ENCODE measurements around the gene R3HCC1L. TPM values are rescaled to one million over a fixed set of nuclear protein-coding genes. Genes with fewer than 3 reads are reported as not detected.

The R3HCC1L gene
- total RNA-seq, 3 donors from 2014 or later (not counting 1 experiment from before 2014, with no cell fraction given): 17.9 to 25.6 (median 23.3) TPM

GRCh38 chr10:98158576-98158975 lies 24.1 kb downstream of the R3HCC1L start:
- TF ChIP-seq CTCF (IDR thresholded peaks at IDR 0.05): no peak
- no peaks in the 10 kb centered on the region for H3K27me3 Mint-ChIP-seq (ENCODE audit: low read depth in 2 of 2)
- H3K9me3 ChIP-seq (ENCODE audit: control insufficient read depth, insufficient read depth, low read length): no peaks in the 10 kb centered on the region
- no peak overlapping the region for H3K27ac ChIP-seq (ENCODE audit: low read length)
- no peaks in the 10 kb centered on the region for H3K9me3 Mint-ChIP-seq
- H3K27ac Mint-ChIP-seq: no peak overlapping the region
- no peak for DNase-seq
- H3K27me3 ChIP-seq (ENCODE audit: control insufficient read depth, insufficient read depth, low read length): no peaks in the 10 kb centered on the region
- H3K4me1 ChIP-seq (ENCODE audit: control insufficient read depth, insufficient read depth, low read length): no peaks in the 10 kb centered on the region
- H3K36me3 Mint-ChIP-seq: no peaks in the 10 kb centered on the region
- no CpG with 5 or more reads among the region's 1 CpG for WGBS (ENCODE audit: insufficient coverage)
- ATAC-seq: no peak
- H3K36me3 ChIP-seq (ENCODE audit: control insufficient read depth, insufficient read depth, low read length): peaks cover 27% of the 10 kb centered on the region
- H3K4me3 Mint-ChIP-seq: no peak overlapping the region
- H3K4me3 ChIP-seq (ENCODE audit: low read length): no peak overlapping the region
- intact Hi-C loops (cut with micrococcal nuclease): no loop called here
- peaks cover 31 to 57% of the 10 kb centered on the region in 2 donors for H3K4me1 Mint-ChIP-seq

- TF ChIP-seq CTCF (IDR thresholded peaks at IDR 0.05): no peak
- Mint-ChIP-seq H3K9me3 (no peaks in the 10 kb centered on the region), H3K4me3 (no peak overlapping the region), H3K4me1 (peaks cover 55 to 66% of the 10 kb centered on the region in 2 donors), H3K27me3 (ENCODE audit: low read depth in 2 of 2) (no peaks in the 10 kb centered on the region), H3K27ac (peak overlapping the region; percentile 61 to 70), H3K36me3 (no peaks in the 10 kb centered on the region)
- H3K4me1 ChIP-seq (ENCODE audit: control insufficient read depth, insufficient read depth, low read length): no peaks in the 10 kb centered on the region
- ATAC-seq: no peak
- H3K27ac ChIP-seq (ENCODE audit: low read length): no peak overlapping the region
- no peaks in the 10 kb centered on the region for H3K9me3 ChIP-seq (ENCODE audit: control insufficient read depth, insufficient read depth, low read length)
- no peak overlapping the region for H3K4me3 ChIP-seq (ENCODE audit: low read length)
- no peak for DNase-seq
- H3K36me3 ChIP-seq (ENCODE audit: control insufficient read depth, insufficient read depth, low read length): peaks cover 26% of the 10 kb centered on the region
- intact Hi-C loops (cut with micrococcal nuclease): no loop called here
- 92% methylated on average over 5 of the region's 5 CpGs for WGBS (ENCODE audit: insufficient coverage)
- no peaks in the 10 kb centered on the region for H3K27me3 ChIP-seq (ENCODE audit: control insufficient read depth, insufficient read depth, low read length)
These were observed 29.5 kb downstream of the R3HCC1L start for GRCh38 chr10:98163941-98164340.

- no peak overlapping the region for H3K27ac ChIP-seq (ENCODE audit: low read length)
- no peaks in the 10 kb centered on the region for H3K9me3 ChIP-seq (ENCODE audit: control insufficient read depth, insufficient read depth, low read length)
- H3K27me3 Mint-ChIP-seq (ENCODE audit: low read depth in 2 of 2): no peaks in the 10 kb centered on the region
- H3K4me1 ChIP-seq (ENCODE audit: control insufficient read depth, insufficient read depth, low read length): no peaks in the 10 kb centered on the region
- H3K27ac Mint-ChIP-seq: peak overlapping the region; percentile 60 to 70
- no peak for DNase-seq
- H3K4me3 Mint-ChIP-seq: peak overlapping the region; percentile 32
- WGBS (ENCODE audit: insufficient coverage): 100% methylated on average over 1 of the region's 2 CpGs
- H3K36me3 ChIP-seq (ENCODE audit: control insufficient read depth, insufficient read depth, low read length): peaks cover 19% of the 10 kb centered on the region
- TF ChIP-seq CTCF (IDR thresholded peaks at IDR 0.05): no peak
- no peaks in the 10 kb centered on the region for H3K27me3 ChIP-seq (ENCODE audit: control insufficient read depth, insufficient read depth, low read length)
- H3K36me3 Mint-ChIP-seq: no peaks in the 10 kb centered on the region
- intact Hi-C loops (cut with micrococcal nuclease): no loop called here
- peaks cover 69 to 70% of the 10 kb centered on the region in 2 donors for H3K4me1 Mint-ChIP-seq
- ATAC-seq: peak in 1 of 3 donors; percentile 41
- no peak overlapping the region for H3K4me3 ChIP-seq (ENCODE audit: low read length)
- H3K9me3 Mint-ChIP-seq: no peaks in the 10 kb centered on the region
These were observed 32.7 kb downstream of the R3HCC1L start for GRCh38 chr10:98167191-98167590.

- H3K9me3 ChIP-seq (ENCODE audit: control insufficient read depth, insufficient read depth, low read length): no peaks in the 10 kb centered on the region
- ATAC-seq: peak in 2 of 3 donors; percentile 65 to 79
- WGBS (ENCODE audit: insufficient coverage): 42% methylated on average over 6 of the region's 7 CpGs
- H3K4me3 ChIP-seq (ENCODE audit: low read length): no peak overlapping the region
- intact Hi-C loops (cut with micrococcal nuclease): no loop called here
- H3K27ac Mint-ChIP-seq: peak overlapping the region; percentile 60 to 70
- H3K27ac ChIP-seq (ENCODE audit: low read length): no peak overlapping the region
- peak overlapping the region; percentile 40 for H3K4me3 Mint-ChIP-seq
- no peaks in the 10 kb centered on the region for H3K36me3 Mint-ChIP-seq
- H3K27me3 ChIP-seq (ENCODE audit: control insufficient read depth, insufficient read depth, low read length): no peaks in the 10 kb centered on the region
- no peaks in the 10 kb centered on the region for H3K27me3 Mint-ChIP-seq (ENCODE audit: low read depth in 2 of 2)
- peaks cover 74 to 79% of the 10 kb centered on the region in 2 donors for H3K4me1 Mint-ChIP-seq
- H3K4me1 ChIP-seq (ENCODE audit: control insufficient read depth, insufficient read depth, low read length): no peaks in the 10 kb centered on the region
- no peak for TF ChIP-seq CTCF (IDR thresholded peaks at IDR 0.05)
- H3K36me3 ChIP-seq (ENCODE audit: control insufficient read depth, insufficient read depth, low read length): peaks cover 19% of the 10 kb centered on the region
- DNase-seq: no peak
- H3K9me3 Mint-ChIP-seq: no peaks in the 10 kb centered on the region
These were observed 33.7 kb downstream of the R3HCC1L start for GRCh38 chr10:98168147-98168546.
